AG09309 (cell line): ENCODE data around the gene PPP2R1B.
"Not testable (repeated sequence)": the region's sequence is repeated elsewhere in the genome, so short reads cannot be mapped to it uniquely, and the experiment has no call there.

Experiments
- DNase-seq: peaks from one replicate; pipeline ENCODE4 v3.0.0-alpha.2; 2010; ENCODE audit warnings: low read depth
- H3K4me3 ChIP-seq: 2 replicates; pipeline ENCODE4 v1.5.1; 2011; ENCODE audit warnings: mild to moderate bottlenecking, low read depth, low read length, moderate library complexity; ENCODE audit not compliant: control insufficient read depth
- TF ChIP-seq, protein P1 (sequence below): IDR thresholded peaks from 2 replicates; pipeline ENCODE4 v1.5.1; 2011; ENCODE audit warnings: mild to moderate bottlenecking, low read depth, low read length, inconsistent platforms; ENCODE audit not compliant: insufficient read depth, control insufficient read depth; ENCODE audit errors: missing control alignments

Gene PPP2R1B

DNA sequence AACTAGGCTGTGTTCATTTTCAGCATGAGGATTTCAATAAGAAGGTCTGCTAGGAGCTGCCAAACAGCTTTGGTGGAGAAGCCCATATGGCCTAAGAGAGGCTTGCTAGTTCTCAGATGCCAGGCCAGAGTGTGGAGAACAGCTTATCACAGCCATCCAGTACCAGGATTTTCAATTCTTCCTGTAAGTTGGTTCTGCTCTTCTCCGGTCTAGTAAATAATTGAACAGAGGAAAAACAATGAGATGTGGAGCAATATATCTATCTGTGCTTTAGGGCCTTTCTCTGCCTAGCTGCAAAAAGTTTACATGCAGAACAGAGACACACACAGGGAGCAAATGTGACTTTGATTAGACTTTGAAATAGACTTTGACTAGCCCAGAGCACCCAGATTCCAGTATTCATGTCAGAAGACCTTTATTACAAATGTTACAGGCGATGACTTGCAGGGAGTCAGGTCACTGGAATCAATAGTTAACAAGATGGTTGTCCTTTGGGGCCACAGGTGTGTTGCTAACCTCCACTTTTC is 19.8 kb upstream of the PPP2R1B start:
- TF ChIP-seq, protein P1, sequence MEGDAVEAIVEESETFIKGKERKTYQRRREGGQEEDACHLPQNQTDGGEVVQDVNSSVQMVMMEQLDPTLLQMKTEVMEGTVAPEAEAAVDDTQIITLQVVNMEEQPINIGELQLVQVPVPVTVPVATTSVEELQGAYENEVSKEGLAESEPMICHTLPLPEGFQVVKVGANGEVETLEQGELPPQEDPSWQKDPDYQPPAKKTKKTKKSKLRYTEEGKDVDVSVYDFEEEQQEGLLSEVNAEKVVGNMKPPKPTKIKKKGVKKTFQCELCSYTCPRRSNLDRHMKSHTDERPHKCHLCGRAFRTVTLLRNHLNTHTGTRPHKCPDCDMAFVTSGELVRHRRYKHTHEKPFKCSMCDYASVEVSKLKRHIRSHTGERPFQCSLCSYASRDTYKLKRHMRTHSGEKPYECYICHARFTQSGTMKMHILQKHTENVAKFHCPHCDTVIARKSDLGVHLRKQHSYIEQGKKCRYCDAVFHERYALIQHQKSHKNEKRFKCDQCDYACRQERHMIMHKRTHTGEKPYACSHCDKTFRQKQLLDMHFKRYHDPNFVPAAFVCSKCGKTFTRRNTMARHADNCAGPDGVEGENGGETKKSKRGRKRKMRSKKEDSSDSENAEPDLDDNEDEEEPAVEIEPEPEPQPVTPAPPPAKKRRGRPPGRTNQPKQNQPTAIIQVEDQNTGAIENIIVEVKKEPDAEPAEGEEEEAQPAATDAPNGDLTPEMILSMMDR, result no peak
- no peak overlapping the region for H3K4me3 ChIP-seq
- DNase-seq, result no peak

DNA sequence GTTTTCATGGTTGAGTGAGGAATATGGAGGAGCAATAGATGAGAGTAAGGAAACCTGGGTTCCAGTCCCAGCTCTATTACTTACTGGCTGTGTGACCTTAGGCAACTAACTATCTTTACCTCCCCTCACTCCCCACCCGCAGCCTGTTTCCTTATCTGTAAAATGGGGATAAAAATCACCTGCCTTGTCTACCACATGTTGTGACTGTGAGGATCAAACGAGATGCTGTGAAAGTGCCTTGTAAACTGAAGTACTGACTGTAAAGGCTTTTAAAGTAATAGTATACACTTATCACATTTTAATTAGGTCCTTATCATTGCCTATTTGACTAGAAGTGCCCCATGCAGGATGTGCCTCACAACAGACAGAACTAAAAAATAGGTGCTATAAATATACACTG is 18.9 kb upstream of the PPP2R1B start:
- no peak overlapping the region for H3K4me3 ChIP-seq
- TF ChIP-seq, protein P1, result no peak

DNA sequence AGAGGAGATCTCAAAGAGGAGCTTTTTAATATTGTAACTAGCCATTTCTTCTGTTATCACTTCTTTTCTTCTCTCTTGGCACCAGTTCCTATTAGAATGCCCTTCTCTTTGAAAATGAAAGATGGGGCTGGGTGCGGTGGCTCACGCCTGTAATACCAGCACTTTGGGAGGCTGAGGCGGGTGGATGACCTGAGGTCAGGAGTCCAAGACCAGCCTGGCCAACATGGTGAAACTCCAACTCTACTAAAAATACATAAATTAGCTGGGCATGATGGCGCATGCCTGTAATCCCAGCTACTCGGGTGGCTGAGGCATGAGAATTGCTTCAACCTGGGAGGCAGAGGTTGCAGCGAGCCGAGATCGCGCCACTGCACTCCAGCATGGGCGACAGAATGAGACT is 18.1 kb upstream of the PPP2R1B start:
- H3K4me3 ChIP-seq, DNase-seq: not testable (repeated sequence)

More for the DNA sequence above, 18.9 kb upstream of the PPP2R1B start:
- no peak for DNase-seq

DNA sequence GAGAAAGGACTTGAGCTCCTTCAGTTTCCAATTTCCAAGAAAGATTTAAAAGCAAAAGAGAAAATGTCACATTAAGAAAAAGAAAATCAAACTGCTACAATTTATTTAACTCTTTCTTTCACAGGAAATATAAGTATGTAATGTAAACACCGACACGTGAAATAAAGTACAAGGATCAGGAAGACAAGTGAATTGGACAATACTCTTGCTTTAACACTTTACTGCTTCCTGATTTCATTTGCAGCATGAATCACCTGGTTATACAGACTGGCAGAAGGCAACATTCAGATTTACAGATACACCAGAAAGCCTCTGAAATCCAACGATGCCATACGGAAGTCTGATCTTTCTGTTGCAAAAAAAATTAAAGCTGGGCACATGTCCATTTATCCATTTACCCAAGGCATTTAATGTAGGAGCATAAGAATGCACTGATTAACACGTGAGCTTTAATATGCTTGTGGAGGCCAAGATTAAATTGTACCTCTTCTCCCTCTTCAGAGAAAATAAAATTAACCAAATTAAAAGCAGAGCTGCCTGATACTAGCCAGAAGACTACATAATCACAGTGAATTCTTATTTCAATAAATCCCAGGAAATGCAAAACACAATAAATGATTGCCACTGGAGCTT is 16.0 kb upstream of the PPP2R1B start:
- DNase-seq, result no peak
- no peak overlapping the region for H3K4me3 ChIP-seq
- TF ChIP-seq, protein P1, result no peak

DNA sequence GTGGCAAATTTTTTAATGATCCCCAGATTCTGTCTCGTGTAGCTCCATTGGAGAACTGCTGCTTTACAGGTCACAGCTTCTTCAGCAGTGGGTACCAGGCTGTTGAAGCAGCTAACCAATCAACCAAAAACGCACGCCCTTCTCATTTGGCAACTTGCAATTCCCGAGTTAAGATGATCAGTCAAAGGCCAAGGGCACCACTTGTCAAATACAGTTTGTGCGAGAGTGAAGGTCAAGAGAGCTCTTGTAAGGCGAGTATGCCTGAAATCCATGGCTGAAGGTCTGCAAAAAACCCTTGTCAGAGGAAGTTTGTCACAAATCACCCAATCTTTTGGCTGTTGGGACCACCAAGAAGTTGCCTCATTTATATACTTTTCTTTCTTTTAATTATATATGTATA is 12.9 kb upstream of the PPP2R1B start:
- TF ChIP-seq, protein P1, result no peak
- H3K4me3 ChIP-seq, result no peak overlapping the region
- DNase-seq, result no peak

DNA sequence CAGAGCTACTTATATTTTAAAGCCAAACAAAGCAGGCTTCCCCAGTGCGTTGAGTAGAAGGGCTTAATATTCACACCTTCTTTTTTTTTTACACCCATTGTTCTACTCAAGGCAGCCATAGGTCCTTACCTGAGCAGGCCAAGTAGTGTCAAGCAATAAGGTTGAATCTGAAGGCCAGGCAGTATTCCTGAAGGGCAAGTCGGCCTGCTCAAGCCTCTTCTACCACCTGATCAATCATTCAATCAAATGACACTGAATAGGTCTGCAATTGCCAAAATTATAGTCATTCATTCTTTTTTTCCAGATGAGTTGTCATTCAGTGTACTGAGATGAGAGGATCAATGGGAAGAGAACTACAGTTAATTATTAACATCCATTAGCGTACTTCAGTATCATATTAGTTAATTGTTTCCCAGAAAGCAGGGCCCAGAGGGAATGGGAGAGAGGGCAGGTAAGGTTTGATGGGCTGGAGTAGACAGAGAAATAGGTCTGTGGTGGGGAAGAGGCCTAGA is 11.9 kb upstream of the PPP2R1B start:
- H3K4me3 ChIP-seq, result no peak overlapping the region
- DNase-seq, result no peak

More for the DNA sequence above, 11.9 kb upstream of the PPP2R1B start:
- TF ChIP-seq, protein P1, result no peak
